Measurements from ENCODE around the gene UBE2Q2. TPM values are rescaled to one million over a fixed set of nuclear protein-coding genes. Genes with fewer than 3 reads are reported as not detected.
A peak's percentile ranks its signal among the peaks of the same experiment; 100 is the strongest.

UBE2Q2 gene
- total RNA-seq, 1 donor from 2014 or later = 59.9 TPM

- peak; percentile 75 to 88 for DNase-seq (ENCODE audit: low read depth in 2 of 2)
Measured at GRCh38 chr15:75921732-75922703, 78.8 kb downstream of the UBE2Q2 start.

GRCh38 chr15:75923756-75924155, 80.5 kb downstream of the UBE2Q2 start:
- DNase-seq (ENCODE audit: low read depth in 2 of 2) = no peak

- no peak for DNase-seq (ENCODE audit: low read depth in 2 of 2)
Measured at GRCh38 chr15:75924576-75924975, 81.3 kb downstream of the UBE2Q2 start.

- DNase-seq (ENCODE audit: low read depth in 2 of 2) = no peak
Measured at GRCh38 chr15:75925440-75925839, 82.2 kb downstream of the UBE2Q2 start.

GRCh38 chr15:75926931-75927330, 83.7 kb downstream of the UBE2Q2 start:
- no peak for DNase-seq (ENCODE audit: low read depth in 2 of 2)

- no peak for DNase-seq (ENCODE audit: low read depth in 2 of 2)
Measured at GRCh38 chr15:75927601-75928000, 84.4 kb downstream of the UBE2Q2 start.

- peak in 1 of 2 donors; percentile 12 for DNase-seq (ENCODE audit: low read depth in 2 of 2)
Measured at GRCh38 chr15:75928680-75929608, 85.7 kb downstream of the UBE2Q2 start.

- DNase-seq (ENCODE audit: low read depth in 2 of 2) = peak; percentile 49 to 66
Measured at GRCh38 chr15:75929799-75930565, 86.7 kb downstream of the UBE2Q2 start.

GRCh38 chr15:75930866-75931265, 87.6 kb downstream of the UBE2Q2 start:
- no peak for DNase-seq (ENCODE audit: low read depth in 2 of 2)

- DNase-seq (ENCODE audit: low read depth in 2 of 2) = no peak
Measured at GRCh38 chr15:75942464-75942863, 99.2 kb downstream of the UBE2Q2 start.

- DNase-seq (ENCODE audit: low read depth in 2 of 2) = no peak
Measured at GRCh38 chr15:75943246-75943645, 100.0 kb downstream of the UBE2Q2 start.

- DNase-seq (ENCODE audit: low read depth in 2 of 2) = no peak
Measured at GRCh38 chr15:75943713-75944215, 100.5 kb downstream of the UBE2Q2 start.

- no peak for DNase-seq (ENCODE audit: low read depth in 2 of 2)
Measured at GRCh38 chr15:75945953-75946352, 102.7 kb downstream of the UBE2Q2 start.

GRCh38 chr15:75947092-75947491, 103.8 kb downstream of the UBE2Q2 start:
- no peak for DNase-seq (ENCODE audit: low read depth in 2 of 2)

- no peak for DNase-seq (ENCODE audit: low read depth in 2 of 2)
Measured at GRCh38 chr15:75948761-75949296, 105.6 kb downstream of the UBE2Q2 start.

Other genes starting within 250 kb of the UBE2Q2 start
- 12.6 and 16.1 TPM in 2 replicates for gene SNUPN, start 217.7 kb upstream of the UBE2Q2 start, total RNA-seq
- gene IMP3, start 203.2 kb upstream of the UBE2Q2 start, total RNA-seq = 51.6 and 92.1 TPM in 2 replicates
- 7.6 and 13.3 TPM in 2 replicates for gene SNX33, start 195.5 kb upstream of the UBE2Q2 start, total RNA-seq
- gene CSPG4, start 130.6 kb upstream of the UBE2Q2 start, total RNA-seq = under 0.01 TPM in 2 replicates
- 30.8 and 41.2 TPM in 2 replicates for gene FBXO22, start 60.4 kb downstream of the UBE2Q2 start, total RNA-seq
- gene NRG4, start 169.0 kb downstream of the UBE2Q2 start, total RNA-seq = not detected in 2 replicates
- not detected in 2 replicates for gene TMEM266, start 216.5 kb downstream of the UBE2Q2 start, total RNA-seq

Data from lung microvascular endothelial cell (primary cell).